GM12872 (cell line): ENCODE measurements around the gene IQSEC1.

ENCODE experiments used
- CTCF ChIP-seq: IDR thresholded peaks from 3 replicates; pipeline ENCODE4 v1.5.1; 2011; ENCODE audit warnings: low read depth, mild to moderate bottlenecking, low read length, moderate library complexity; ENCODE audit not compliant: insufficient read depth

IQSEC1 gene

GRCh38 chr3:13077431-13078162, 4.4 kb upstream of the IQSEC1 start:
- no peak for TF ChIP-seq CTCF

DNA sequence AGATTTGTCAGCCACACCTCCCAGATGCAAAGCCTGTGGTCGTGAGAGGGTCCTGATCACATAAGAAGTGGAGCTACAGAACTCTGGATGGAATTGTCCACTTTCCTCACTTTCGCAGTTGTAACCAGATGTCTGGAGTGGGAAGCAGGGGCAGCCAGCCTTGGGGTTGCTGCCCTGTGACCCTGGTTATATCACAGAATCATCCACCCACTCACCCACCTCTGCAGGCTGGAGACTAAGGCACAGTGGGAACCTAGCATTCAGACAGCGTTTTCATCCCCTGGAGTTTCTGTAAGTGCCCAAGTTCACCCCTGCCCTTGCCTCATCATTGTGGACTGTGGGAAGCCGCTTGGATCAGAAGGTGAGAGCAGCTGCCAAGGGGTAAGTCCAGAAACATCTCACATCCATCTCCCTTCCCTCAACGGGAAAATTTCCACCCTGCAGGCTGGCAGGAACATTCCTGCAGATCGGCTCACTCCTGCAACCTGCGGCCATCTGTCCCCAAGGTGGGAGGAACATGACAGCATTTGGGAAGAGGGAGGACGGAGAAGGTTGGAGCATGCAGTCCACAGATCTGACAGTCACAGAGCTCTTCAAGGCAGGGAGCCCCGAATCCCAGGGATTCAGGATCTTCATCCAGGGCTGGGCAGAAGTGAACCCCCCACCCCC, 2.9 kb upstream of the IQSEC1 start:
- TF ChIP-seq CTCF = no peak

DNA sequence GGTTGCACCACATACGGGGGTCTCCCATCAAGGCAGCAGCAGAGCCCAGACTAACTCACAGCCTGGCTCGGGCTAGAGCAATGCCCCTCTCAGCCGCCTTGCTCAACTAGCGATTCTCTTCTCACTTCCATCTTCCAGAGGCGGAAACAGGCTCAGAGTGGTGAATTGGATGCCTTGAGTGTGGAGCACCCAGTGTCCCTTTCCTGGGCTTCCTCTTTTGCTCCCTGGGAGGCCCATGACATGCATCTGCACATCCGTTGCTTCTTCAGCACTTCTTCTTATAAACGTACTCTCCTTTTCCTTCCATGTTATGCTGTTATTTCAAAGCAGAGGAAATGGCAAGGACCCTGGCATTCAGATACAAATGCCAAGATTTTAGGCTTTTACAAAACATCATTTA, 2.1 kb upstream of the IQSEC1 start:
- no peak for TF ChIP-seq CTCF

DNA sequence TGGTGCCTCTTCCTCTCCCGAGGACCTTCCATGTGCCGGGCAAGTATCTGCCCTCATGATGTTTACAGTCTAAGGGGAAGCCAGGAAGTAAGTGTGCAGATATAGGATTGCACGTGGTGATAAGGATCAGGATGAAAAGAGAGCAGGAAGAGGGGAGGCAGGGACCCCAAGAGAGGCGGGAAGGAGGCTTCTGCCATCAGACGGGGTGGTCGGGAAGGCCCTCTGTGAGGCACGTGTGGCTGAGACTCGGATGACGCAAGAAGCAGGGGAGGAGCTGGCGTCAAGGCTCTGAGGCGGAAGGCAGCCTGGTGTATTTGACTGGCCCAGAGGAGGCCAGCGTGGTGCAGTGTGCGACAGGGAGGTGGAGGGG, 762 bp upstream of the IQSEC1 start:
- no peak for TF ChIP-seq CTCF

DNA sequence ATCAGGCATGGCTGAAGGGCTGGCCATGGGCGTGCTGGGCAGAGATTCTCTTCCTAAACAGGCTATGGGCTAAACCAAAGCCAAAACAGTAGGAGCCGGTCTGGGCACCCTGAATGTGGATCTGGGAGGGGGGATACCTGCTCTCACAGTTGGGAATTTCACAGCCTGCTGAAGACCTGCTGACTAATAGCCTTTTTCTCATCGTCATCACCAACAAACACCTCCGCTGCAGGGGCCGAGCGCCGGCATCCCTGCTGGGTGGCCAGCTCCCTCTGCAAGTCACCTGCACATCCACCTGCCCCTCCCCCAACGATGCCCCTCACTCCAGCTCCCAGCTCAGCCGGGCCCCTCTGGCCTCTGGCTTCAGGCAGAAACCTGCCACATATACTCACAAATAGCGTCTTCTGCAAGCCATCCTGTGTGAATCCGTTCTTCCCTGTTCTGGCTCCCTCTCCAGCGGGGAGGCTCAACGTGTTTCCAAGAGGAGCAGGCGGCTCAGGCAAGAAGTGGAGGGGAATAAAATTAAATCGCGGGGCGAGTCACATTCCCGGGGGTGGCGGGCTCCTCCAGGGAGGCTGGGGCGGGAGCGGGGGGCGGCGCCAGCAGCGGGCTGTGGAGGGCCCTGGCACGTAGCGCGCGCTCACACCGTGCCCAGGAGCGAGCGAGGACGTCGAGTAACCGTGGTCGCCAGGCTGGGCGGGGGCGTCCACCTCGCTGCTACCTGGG, 466 bp downstream of the IQSEC1 start:
- no peak for TF ChIP-seq CTCF

DNA sequence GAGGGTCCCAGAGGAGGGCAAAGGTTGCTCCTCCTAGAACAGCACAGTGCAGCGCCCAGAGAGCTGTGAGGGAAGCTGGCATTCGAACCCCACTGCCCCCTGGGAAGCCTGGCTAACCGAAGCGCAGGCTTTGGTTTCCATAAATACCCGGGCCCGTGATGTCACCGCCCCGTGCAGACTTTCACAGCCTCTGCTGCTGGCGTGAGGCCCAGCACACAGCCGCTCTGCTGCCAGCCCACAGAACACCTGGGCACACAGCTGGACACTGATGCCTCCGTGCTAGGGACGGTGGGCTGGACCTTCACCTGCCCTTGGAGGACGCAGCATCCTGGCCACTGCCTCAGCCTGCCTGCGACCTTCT, 1.0 kb downstream of the IQSEC1 start:
- TF ChIP-seq CTCF = no peak

- no peak for TF ChIP-seq CTCF
Measured at GRCh38 chr3:13071695-13072094, 1.5 kb downstream of the IQSEC1 start.
